Measurements from ENCODE around the gene OR51E1. TPM values are rescaled to one million over a fixed set of nuclear protein-coding genes. Genes with fewer than 3 reads are reported as not detected.

The OR51E1 gene
- total RNA-seq, 1 experiment from 2014 or later = not detected

GRCh38 chr11:4654635-4655369 is 11.0 kb downstream of the OR51E1 start:
- no peak for DNase-seq (ENCODE audit: low spot score)

GRCh38 chr11:4658629-4659445 is 15.1 kb downstream of the OR51E1 start:
- DNase-seq (ENCODE audit: low spot score) = no peak

- DNase-seq (ENCODE audit: low spot score) = no peak
These were observed 19.1 kb downstream of the OR51E1 start for GRCh38 chr11:4662876-4663275.

- no peak for DNase-seq (ENCODE audit: low spot score)
These were observed 20.4 kb downstream of the OR51E1 start for GRCh38 chr11:4664183-4664582.

GRCh38 chr11:4664786-4665185 is 21.0 kb downstream of the OR51E1 start:
- DNase-seq (ENCODE audit: low spot score) = no peak

- DNase-seq (ENCODE audit: low spot score) = no peak
These were observed 21.6 kb downstream of the OR51E1 start for GRCh38 chr11:4665424-4665823.

GRCh38 chr11:4671741-4672140 is 28.0 kb downstream of the OR51E1 start:
- DNase-seq (ENCODE audit: low spot score) = no peak

GRCh38 chr11:4672470-4672869 is 28.7 kb downstream of the OR51E1 start:
- no peak for DNase-seq (ENCODE audit: low spot score)

- no peak for DNase-seq (ENCODE audit: low spot score)
These were observed 30.0 kb downstream of the OR51E1 start for GRCh38 chr11:4673781-4674180.

- DNase-seq (ENCODE audit: low spot score) = no peak
These were observed 34.2 kb downstream of the OR51E1 start for GRCh38 chr11:4677948-4678347.

GRCh38 chr11:4680341-4680740 is 36.6 kb downstream of the OR51E1 start:
- no peak for DNase-seq (ENCODE audit: low spot score)

GRCh38 chr11:4682623-4683419 is 39.0 kb downstream of the OR51E1 start:
- DNase-seq (ENCODE audit: low spot score) = no peak

GRCh38 chr11:4684631-4685285 is 41.0 kb downstream of the OR51E1 start:
- DNase-seq (ENCODE audit: low spot score) = no peak

GRCh38 chr11:4695442-4695841 is 51.7 kb downstream of the OR51E1 start:
- DNase-seq (ENCODE audit: low spot score) = no peak

- DNase-seq (ENCODE audit: low spot score) = peak; percentile 40
These were observed 53.8 kb downstream of the OR51E1 start, which contains the start of gene OR51E2 for GRCh38 chr11:4697585-4697984. OR51E2 (minus strand) TSS chr11:4697853; CDS start chr11:4682711, 15,142 bp downstream.

- DNase-seq (ENCODE audit: low spot score) = no peak
These were observed 56.1 kb downstream of the OR51E1 start for GRCh38 chr11:4699697-4700435.

- DNase-seq (ENCODE audit: low spot score) = no peak
These were observed 56.6 kb downstream of the OR51E1 start for GRCh38 chr11:4700436-4700820.

- no peak for DNase-seq (ENCODE audit: low spot score)
These were observed 60.4 kb downstream of the OR51E1 start, which contains the start of gene MMP26 for GRCh38 chr11:4704054-4704789. MMP26 (plus strand) TSS chr11:4704784.

- DNase-seq (ENCODE audit: low spot score) = no peak
These were observed 61.1 kb downstream of the OR51E1 start for GRCh38 chr11:4704790-4705334.
